HG02623 (cell line): ENCODE results near the gene HIRA.
A peak's percentile ranks its signal among the peaks of the same experiment; 100 is the strongest.
"Not testable (repeated sequence)": the region's sequence is repeated elsewhere in the genome, so short reads cannot be mapped to it uniquely, and the experiment has no call there.

ENCODE experiments used
- ATAC-seq: cut with Tn5 transposase; IDR thresholded peaks from one replicate; pipeline ENCODE4 v1.9.1; 2021; ENCODE audit warnings: moderate library complexity; ENCODE audit not compliant: unreplicated experiment

HIRA gene

DNA sequence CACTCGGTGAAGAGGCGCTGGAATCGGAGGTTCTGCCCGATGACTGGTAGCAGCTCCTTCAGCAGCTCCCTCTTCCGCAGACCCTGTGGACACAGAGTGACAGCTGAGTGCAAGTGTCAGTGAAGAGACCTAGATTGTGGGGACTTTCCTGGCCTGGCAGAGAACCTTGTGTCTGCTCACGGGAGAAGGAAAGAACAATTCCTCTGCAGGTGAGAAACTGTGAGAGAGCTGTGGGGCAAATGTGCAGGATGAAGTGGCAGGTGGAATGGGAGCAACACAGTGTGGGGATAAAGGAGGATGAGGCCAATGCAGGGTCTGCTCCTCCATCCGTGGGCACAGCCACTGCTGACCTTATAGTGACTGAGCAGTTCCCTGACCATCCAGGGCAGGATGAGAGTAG, 100.1 kb downstream of the HIRA start:
- ATAC-seq: no peak

DNA sequence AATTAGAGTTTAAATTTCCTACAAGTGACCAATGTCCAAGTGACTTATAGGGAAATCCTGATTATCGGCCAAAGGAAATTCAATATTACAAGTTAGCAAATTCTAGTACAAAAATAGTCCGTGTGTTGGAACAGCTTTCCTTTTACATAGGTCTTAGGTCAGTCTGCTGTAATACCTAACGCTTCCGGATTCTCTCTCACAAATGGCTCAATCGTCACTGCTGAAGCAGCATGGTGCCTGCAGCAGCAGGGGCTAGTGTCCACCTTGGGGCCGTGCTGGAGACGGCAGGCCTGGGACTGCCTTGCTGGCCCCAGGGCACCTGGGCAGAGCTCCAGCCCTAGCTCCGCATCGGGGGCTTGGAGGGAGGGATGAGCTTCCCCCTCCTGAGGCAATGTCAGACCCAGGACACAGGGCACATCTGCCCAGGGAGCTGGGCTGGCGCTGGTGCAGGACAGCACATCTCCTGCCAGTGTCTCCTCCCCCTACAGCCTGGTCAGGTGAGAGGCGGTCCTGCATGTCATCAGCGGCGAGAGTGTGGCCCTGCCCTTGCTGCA, 100.6 kb downstream of the HIRA start:
- ATAC-seq: no peak

GRCh38 chr22:19330205-19330604, 101.3 kb downstream of the HIRA start:
- not testable (repeated sequence) for ATAC-seq

DNA sequence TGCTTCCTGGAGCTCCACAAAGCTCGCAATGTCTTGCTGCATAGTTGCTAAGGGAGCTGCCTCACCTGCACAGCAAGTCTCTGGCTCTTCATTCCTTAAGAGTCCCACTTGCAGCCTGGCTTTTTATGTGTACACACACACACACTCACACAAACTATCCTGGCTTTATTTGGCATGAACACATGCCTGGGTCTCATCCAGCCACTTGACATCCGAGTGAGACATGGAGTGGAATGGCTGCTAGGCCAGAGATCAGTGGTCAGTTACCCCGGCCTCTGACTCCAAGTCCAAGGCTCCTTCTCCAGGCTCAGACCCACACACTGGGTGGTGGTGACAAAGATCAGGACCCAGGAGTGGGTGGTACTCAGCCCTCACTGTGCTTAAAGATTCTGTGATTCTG, 102.1 kb downstream of the HIRA start:
- no peak for ATAC-seq

- ATAC-seq: no peak
Observed at GRCh38 chr22:19325296-19325948, 106.1 kb downstream of the HIRA start.

DNA sequence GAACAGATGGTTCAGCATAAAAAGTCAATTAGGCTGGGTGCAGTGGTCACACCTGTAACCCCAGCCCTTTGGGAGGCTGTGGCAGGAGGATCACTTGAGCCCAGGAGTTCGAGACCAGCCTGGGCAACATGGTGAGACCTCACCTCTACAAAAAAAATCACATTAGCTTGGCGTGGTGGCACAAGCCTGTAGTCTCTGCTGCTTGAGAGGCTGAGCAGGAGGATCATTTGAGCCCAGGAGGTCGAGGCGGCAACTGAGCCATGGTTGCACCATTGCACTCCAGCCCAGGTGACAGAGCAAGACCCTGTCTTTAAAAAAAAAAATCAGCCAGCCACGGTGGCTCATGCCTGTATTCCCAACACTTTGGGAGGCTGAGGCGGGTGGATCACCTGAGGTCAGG, 108.1 kb downstream of the HIRA start:
- not testable (repeated sequence) for ATAC-seq

DNA sequence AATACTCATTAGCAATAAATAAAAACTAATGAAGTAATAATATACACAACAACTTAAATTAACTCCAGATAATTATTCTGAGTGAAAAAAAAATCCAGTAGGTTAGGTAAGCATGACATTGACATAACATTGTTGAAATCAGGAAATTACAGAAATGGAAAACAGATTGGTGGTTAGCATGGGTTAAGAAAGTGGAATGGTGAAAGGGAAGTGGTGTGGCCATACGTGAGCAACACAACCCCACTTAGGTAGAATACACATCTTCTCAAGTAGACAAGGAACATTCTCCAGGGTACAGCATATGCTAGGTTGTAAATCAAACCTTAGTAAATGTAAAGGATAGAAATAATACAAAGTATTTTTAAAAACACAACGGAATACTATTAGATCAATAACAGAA, 109.8 kb downstream of the HIRA start:
- no peak for ATAC-seq

DNA sequence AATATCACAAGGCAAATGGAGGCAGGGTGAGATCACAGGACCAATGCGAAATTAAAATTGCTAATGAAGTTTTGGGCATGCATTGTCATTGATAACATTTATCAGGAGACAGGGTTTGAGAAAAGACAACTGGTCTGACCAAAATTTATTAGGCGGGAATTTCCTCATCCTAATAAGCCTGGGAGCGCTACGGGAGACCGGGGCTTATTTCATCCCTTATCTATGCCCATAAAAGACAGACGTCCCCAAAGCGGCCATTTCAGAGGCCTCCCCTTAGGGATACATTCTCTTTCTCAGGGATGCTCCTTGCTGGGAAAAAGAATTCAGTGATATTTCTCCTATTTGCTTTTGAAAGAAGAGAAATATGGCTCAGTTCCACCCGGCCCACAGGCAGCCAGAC, 111.4 kb downstream of the HIRA start:
- ATAC-seq: not testable (repeated sequence)

GRCh38 chr22:19319281-19319680, 112.3 kb downstream of the HIRA start:
- no peak for ATAC-seq

- no peak for ATAC-seq
Observed at GRCh38 chr22:19317865-19318264, 113.7 kb downstream of the HIRA start.

- no peak for ATAC-seq
Observed at GRCh38 chr22:19307872-19308271, 123.7 kb downstream of the HIRA start.

DNA sequence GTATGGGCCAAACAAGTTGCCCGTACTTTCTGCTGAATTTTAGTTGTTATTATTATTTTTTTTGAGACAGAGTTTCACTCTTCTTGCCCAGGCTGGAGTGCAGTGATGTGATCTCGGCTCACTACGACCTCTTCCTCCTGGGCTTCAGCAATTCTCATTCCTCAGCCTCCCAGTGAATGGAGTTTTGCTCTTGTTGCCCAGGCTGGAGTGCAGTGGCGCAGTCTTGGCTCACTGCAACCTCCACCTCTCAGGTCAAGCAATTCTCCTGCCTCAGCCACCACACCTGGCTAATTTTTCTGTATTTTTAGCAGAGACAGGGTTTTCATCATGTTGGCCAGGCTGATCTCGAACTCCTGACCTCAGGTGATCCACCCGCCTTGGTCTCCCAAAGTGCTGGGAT, 125.0 kb downstream of the HIRA start:
- not testable (repeated sequence) for ATAC-seq

DNA sequence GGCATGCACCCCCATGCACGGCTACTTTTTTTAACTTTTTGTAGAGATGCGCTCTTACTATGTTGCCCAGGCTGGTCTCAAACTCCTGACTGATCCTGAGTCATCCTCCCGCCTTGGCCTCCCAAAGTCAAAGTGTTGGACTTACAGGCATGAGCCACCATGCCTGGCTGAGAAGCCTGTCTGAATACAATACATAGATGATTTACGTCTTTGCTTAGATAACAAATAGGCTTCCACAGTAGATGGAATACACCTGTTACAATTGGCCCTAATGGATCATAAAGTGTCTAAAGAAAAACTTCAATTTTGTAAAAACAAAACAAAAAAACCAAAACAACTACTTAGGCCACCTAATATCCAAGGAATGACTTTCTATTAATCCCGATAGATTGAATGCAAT, 127.0 kb downstream of the HIRA start:
- ATAC-seq: no peak

GRCh38 chr22:19303785-19304184, 127.7 kb downstream of the HIRA start:
- no peak for ATAC-seq

DNA sequence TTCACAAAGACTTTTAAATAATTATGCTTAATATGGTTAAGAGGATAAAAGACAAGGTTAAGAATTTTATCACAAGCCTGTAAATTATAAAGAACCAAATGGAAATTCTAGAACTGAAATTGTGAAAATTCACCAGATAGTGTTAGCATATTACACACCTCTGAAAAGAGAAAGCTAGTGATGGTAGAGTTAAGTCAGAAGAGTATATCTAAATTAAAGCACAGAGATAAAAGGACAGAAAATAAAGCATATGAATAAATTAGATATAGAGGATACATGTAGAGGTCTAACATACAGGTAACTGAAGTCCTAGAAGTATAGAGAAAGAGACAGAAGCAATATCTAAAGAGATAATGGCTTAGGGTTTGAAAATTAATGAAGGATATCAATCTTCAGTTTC, 135.8 kb downstream of the HIRA start:
- ATAC-seq: no peak

DNA sequence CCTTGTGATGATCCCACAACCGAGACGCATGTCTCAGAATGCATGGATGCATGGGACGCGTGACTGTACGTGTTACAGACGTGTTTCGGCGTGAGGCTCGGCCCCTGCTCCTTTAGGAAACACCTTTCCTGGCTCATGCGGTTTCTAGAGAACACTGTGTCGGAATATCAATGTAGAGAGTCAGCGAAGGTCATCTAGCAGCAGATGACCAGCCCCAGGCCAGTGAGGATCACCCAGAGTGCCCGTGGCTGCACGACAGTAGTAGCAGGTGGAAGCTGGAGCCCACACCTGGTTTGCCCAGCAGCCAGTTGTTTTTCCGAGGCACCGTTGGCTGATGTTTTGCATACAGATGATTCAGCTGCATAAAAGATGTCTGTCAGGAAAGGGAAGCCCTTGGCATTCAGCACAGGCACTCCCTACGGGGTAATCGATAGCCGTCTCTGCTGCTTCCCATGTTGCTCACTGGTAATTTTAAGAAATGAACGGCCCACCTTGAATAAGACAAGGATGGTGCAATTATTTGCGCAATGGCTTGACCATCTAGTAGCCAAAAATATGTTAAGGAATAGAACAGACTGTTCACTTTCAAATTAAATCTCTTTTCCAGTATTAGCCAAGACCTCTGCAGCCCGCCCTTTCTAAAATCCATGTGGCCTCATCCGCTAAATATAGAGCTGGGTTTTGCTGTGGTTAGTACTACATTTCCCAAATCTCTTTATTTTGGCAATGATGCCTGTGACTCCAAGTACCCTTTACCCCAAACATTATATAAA, 138.9 kb downstream of the HIRA start:
- no peak for ATAC-seq

DNA sequence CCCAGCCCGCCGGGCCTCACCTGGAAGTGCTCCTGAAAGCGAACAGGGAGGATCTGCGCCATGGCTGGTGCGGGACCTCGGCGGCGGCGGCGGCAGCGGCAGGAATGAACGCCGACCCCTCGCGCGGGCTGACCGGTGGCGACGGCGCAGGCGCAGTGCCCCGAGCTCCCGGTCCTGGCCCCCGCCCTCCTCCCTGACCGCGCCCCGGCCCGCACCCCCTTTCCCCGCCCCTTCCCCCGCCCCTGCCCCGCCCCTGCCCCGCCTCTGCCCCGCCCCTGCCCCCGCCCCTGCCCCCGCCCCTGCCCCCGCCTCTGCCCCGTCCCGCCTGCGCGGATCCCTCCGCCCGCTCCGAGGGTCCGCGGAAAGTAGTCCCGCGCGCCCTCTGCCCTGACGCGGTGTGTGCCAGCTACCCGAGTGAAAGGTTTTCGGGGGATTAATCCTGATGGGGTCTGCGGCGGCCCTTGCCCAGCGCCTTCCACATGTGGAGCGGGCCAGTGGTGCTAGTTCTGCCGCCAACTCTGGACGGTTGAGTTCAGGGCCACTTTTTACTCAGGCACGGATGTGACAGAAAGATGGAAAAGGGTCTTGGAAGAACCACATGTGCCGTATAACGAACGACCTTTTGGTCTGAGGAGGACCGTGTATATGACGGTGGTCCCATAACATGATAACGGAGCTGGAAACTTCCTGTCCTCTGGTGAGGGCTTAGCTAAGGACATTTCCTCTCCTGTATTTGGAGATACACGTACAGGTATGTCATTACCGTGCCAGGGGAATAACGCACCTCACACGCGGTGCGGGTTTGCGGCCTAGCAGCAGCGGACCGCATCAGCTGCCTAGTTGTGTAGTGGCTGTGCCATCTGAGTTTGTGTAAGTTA, 139.7 kb downstream of the HIRA start, which contains the start of gene CLTCL1:
Gene CLTCL1, minus strand, starts transcription at position 140 of the 878 bp plus-strand sequence. Its CDS starts 78 bp downstream, at position 62.
- ATAC-seq: peak; percentile 67

DNA sequence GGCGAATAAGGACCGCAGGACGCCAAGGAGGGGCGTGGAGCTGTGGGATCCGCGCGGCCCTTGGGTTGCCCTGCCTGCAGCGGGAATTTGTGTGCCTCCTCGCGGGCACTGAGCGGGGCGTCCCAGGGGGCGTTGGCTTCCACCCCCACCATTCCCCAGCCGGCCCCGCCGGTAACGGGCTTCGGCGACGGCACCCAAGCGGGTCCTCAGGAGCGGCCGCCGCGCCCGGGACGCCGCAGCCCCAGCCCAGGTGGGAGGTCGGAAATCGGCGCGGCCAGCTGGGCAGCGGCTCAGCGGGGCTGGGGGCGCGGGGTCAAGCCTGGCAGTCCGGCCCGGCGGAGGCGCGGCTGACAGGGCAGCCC, 140.3 kb downstream of the HIRA start:
- peak; percentile 24 for ATAC-seq

GRCh38 chr22:19290400-19291217, 140.9 kb downstream of the HIRA start:
- ATAC-seq: no peak

DNA sequence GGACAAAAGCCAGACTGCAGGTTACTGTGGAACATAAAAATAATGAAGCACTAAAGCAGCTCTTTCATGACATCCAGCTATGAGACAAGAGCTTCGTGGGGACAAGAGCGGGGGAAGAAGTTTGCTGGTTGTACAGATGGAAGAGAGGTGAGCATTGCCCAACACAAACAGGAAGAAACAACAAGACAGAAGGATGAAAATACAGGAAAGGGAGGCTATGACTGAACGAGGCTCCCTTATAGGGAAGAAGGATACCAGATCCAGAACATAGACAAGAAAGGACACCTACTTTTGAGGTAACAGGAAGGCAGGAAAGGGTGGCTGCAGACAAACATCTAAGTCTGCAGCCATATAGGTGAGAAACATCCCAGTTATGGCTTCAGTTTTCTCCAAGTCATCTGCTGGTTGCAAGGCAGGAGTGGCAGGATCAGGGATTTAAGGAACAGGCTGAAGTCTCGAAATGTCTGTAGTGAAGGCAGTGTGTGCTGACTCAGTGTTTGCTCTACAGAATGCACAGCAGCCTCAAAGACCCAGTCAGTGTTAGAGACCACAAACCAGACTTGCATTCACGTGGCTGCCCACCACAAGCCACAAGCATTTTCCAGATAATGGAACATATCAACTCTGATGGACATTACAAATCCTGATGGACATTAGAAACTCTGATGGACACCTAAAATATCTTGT, 141.9 kb downstream of the HIRA start:
- no peak for ATAC-seq
